PFSK-1 (cell line): ENCODE measurements around the gene ONECUT2. TPM values are rescaled to one million over a fixed set of nuclear protein-coding genes. Genes with fewer than 3 reads are reported as not detected.

ENCODE experiments used
- FOXP2 ChIP-seq: optimal IDR thresholded peaks from 2 replicates; pipeline ENCODE3; 2011; ENCODE audit warnings: borderline replicate concordance, control low read depth, inconsistent platforms; ENCODE audit not compliant: insufficient read depth; ENCODE audit errors: extremely low read length, extremely low read depth
- POLR2AphosphoS5 ChIP-seq: IDR thresholded peaks from 2 replicates; pipeline ENCODE4 v1.6.1; 2012; ENCODE audit warnings: low read depth, mild to moderate bottlenecking, control low read depth, low read length, moderate library complexity
- SIN3A ChIP-seq: IDR thresholded peaks from 2 replicates; pipeline ENCODE4 v1.6.1; 2012; ENCODE audit warnings: mild to moderate bottlenecking, low read length, moderate library complexity, borderline replicate concordance; ENCODE audit not compliant: insufficient read depth
- TAF1 ChIP-seq: IDR thresholded peaks from 2 replicates; pipeline ENCODE4 v1.6.1; 2012; ENCODE audit warnings: low read length, control low read depth, borderline replicate concordance; ENCODE audit not compliant: insufficient read depth
- polyA plus RNA-seq: library from polyadenylated mRNA; unstranded; fragments of >200 nt; gene quantifications from one replicate; pipeline ENCODE4 v1.2.1, GENCODE V29; 2012; ENCODE audit warnings: low read depth, missing spikeins; ENCODE audit not compliant: insufficient read length
- TF ChIP-seq, protein P1 (sequence below), 2 experiments: IDR thresholded peaks; 2 replicates each; pipeline versions ENCODE4 v1.6.1 to v1.8.0; 2011 to 2012; ENCODE audit warnings: low read depth in 2 of 2, low read length in 2 of 2, control low read depth in 1 of 2, inconsistent platforms in 1 of 2, mild to moderate bottlenecking in 1 of 2, moderate library complexity in 1 of 2; ENCODE audit not compliant: insufficient read depth in 1 of 2

ONECUT2 gene
- 0.28 TPM for polyA plus RNA-seq

DNA sequence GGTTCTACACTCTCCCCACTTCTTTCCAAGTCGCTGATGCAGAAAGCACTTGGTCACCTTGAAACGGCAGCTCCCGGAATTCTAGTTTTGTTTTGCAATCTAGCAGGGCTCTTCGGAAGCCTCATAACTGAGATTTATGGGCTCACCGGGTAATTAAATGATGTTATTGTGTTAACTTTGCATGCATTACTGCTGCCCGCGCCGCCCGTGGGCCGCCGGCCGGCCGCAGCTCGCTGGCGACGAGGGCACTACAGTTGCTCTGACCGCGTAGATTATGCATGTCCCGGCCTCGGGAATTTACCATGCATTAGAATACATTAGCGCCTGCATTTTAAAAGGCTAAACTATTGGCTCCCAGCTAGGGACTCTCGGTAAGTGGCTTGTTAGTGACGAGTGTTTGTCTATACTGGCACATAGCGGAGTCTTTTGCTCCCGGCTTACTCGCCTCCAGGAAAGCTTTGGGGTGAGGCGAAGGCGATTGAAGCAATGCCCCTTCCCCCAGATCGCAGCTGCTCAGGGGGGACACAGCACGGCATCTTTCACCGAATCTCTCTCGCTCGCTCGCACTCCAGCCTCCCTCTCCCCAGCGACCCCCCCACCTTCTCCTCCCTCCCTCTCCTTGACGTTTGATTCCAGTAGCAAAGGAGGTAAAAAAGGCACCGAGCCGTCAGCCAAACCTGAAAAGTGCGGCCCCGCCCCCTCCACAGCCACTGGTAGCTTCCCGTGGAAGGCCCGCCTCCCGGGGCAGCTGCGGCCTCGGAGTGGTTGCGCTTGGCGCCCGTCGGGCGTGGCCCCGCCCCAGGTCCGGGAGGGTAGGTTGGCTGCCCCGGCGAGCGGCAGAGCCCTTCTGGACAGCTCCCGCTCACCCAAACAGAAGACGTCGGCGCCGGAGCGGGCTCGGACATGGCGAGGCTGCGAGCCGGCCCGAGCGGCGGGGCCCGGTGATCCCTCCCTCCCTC is at the start of gene ONECUT2:
ONECUT2 (plus strand) TSS at position 839 of the 959 bp plus-strand sequence. CDS start 343 bp downstream, outside the sequence.
- TF ChIP-seq FOXP2 (no peak), SIN3A (0 out of 2 replicates have a peak, but pooled peaks have one; percentile 26)
- TF ChIP-seq, protein P1, sequence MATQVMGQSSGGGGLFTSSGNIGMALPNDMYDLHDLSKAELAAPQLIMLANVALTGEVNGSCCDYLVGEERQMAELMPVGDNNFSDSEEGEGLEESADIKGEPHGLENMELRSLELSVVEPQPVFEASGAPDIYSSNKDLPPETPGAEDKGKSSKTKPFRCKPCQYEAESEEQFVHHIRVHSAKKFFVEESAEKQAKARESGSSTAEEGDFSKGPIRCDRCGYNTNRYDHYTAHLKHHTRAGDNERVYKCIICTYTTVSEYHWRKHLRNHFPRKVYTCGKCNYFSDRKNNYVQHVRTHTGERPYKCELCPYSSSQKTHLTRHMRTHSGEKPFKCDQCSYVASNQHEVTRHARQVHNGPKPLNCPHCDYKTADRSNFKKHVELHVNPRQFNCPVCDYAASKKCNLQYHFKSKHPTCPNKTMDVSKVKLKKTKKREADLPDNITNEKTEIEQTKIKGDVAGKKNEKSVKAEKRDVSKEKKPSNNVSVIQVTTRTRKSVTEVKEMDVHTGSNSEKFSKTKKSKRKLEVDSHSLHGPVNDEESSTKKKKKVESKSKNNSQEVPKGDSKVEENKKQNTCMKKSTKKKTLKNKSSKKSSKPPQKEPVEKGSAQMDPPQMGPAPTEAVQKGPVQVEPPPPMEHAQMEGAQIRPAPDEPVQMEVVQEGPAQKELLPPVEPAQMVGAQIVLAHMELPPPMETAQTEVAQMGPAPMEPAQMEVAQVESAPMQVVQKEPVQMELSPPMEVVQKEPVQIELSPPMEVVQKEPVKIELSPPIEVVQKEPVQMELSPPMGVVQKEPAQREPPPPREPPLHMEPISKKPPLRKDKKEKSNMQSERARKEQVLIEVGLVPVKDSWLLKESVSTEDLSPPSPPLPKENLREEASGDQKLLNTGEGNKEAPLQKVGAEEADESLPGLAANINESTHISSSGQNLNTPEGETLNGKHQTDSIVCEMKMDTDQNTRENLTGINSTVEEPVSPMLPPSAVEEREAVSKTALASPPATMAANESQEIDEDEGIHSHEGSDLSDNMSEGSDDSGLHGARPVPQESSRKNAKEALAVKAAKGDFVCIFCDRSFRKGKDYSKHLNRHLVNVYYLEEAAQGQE (IDR thresholded peaks at IDR 0.05; ENCODE audit: insufficient read depth in 1 of 2, low read depth in 2 of 2, low read length in 2 of 2) = peak; percentile 76 to 90

DNA sequence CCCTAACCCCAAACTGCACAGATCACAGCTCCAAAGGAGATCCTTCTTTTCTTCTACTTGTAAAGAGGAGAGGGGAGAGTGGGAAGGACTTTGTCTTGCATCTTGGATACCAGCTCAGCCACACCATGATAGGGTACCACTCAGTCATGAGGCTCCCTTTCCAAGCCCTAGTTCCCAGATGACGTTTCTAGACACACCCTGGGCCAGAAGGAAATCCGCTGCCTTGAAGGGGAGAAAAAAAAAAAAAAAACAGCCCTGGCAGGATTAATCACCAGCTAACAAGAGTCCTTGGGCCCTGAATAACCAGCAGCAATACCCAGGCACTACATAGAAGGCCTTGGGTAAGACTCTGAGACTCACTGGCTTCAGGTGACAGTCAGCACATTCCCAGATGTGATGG is 45.9 kb upstream of the ONECUT2 start:
- TF ChIP-seq SIN3A (no peak), FOXP2 (no peak), POLR2AphosphoS5 (no peak), TAF1 (no peak)
- TF ChIP-seq, protein P1 (IDR thresholded peaks at IDR 0.05; ENCODE audit: insufficient read depth in 1 of 2, low read depth in 2 of 2, low read length in 2 of 2) = no peak

DNA sequence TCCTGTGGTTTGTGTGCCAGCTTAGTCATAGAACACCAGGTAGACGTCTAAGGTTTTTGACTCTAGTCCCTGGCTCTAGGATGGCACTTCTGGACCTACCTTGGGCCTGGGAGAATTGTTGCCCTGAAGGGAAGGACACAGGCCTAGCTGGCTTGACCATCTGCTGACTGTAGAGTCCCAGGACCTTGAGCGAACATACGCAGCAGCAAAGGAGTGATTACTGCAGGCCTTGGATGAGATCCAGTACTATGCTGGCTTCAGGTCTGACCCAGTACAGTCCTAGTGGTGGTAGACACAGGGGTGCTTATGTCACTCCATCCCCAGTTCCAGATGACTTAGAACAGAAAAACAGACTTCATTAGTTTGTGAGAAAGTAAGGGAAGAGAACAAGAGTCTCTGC is 45.1 kb upstream of the ONECUT2 start:
- TF ChIP-seq TAF1 (no peak), SIN3A (no peak)
- TF ChIP-seq, protein P1 (IDR thresholded peaks at IDR 0.05; ENCODE audit: insufficient read depth in 1 of 2, low read depth in 2 of 2, low read length in 2 of 2) = no peak

- TF ChIP-seq POLR2AphosphoS5 (no peak), FOXP2 (no peak), TAF1 (no peak), SIN3A (no peak)
- TF ChIP-seq, protein P1 (IDR thresholded peaks at IDR 0.05; ENCODE audit: insufficient read depth in 1 of 2, low read depth in 2 of 2, low read length in 2 of 2) = no peak
These were observed 37.6 kb upstream of the ONECUT2 start for GRCh38 chr18:57397440-57398132.
